Caki2 (cell line): ENCODE results near the gene BRAP. TPM values are rescaled to one million over a fixed set of nuclear protein-coding genes. Genes with fewer than 3 reads are reported as not detected.
"Not testable (repeated sequence)": the region's sequence is repeated elsewhere in the genome, so short reads cannot be mapped to it uniquely, and the experiment has no call there.

Experiments
- DNase-seq: peaks from one replicate; pipeline ENCODE4 v3.0.0-alpha.2; 2015; ENCODE audit warnings: low read depth
- in situ Hi-C: cut with HindIII; loops from 2 replicates; pipeline ENCODE4 v1.10.0; 2016; ENCODE audit warnings: low sequenced_read_pairs, low pct_unique_long_range_greater_than_20kb, mixed read lengths
- total RNA-seq: library from RNA; depleted of rRNA; stranded (reverse); fragments of >200 nt; shearing (Covaris generic); gene quantifications from 2 replicates; pipeline ENCODE4 v1.2.3, GENCODE V29; 2014; ENCODE audit warnings: low replicate concordance

The BRAP gene
- total RNA-seq, 1 experiment from 2014 or later = 7.1 TPM

- no peak for DNase-seq
- in situ Hi-C loops = loop anchor here (25.0 kb wide), 1 partner anchor 223 kb away; no protein-coding TSS in a partner anchor
Observed at GRCh38 chr12:111685322-111685810, 390 bp downstream of the BRAP start.

GRCh38 chr12:111684485-111685198, 1.1 kb downstream of the BRAP start:
- not testable (repeated sequence) for DNase-seq
- in situ Hi-C loops = loop anchor here (25.0 kb wide), 1 partner anchor 222 kb away; no protein-coding TSS in a partner anchor

DNA sequence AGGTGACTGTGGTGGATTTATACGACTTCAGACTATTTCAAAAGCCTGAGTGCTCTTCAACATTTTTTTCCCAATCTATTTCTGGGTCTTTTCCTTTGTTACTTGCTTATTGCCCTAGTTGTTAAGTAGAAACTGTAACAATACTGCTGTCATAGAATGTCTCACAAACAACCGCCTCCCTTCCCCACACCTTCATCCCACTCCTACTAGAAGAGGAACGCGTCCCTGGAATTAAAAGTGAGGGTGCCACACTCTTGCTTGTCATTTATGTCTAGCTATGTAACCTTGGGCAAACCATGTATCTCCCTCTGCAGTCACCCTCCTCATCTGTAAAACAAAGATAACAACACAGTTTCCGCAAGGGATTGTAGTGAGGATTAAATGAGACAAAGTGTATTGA, 8.6 kb downstream of the BRAP start:
- DNase-seq = no peak
- in situ Hi-C loops = loop anchor here (25.0 kb wide), 1 partner anchor 215 kb away; no protein-coding TSS in a partner anchor

DNA sequence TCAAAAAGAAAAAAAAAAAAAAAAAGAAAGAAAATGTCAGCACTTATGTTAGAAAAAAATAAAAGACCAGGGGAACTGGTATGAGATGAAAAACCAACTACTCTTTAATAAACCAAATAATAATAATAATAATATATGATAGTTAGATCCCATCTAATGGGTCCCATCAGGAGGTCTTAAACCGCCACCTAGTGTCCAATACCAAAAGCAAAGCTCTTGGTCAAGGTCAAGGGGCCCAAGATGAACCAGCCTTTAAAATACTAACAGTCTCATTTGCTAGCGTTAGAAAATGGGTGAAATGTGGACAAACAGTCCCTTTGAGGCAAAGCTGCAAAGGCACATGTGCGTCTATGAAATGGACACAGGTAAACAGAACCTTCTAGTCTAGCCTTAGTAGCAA, 12.3 kb downstream of the BRAP start:
- in situ Hi-C loops = no loop called here
- DNase-seq = no peak

DNA sequence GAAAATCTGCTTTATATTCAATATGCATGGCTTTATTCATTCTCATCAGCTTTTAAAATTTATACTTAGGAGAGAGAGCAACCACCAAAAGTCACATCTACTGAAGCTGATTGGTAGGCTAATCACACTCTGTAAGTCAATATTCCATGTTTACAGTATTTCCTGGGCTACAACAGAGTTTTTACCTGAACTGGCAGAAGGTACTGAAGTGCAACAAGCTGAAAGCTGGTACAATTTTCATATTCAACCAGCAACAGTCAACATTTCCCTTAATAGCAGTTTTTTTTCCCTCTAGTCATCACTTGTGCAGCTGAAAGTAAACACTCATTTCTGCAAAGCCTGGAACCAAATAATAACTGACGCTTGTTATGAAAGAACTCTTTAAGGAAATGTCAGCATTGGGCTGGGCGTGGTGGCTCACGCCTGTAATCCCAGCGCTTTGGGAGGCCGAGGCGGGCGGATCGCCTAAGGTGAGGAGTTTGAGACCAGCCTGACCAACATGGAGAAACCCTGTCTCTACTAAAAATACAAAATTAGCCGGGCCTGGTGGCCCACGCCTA, 12.9 kb downstream of the BRAP start:
- in situ Hi-C loops = no loop called here
- DNase-seq = no peak

DNA sequence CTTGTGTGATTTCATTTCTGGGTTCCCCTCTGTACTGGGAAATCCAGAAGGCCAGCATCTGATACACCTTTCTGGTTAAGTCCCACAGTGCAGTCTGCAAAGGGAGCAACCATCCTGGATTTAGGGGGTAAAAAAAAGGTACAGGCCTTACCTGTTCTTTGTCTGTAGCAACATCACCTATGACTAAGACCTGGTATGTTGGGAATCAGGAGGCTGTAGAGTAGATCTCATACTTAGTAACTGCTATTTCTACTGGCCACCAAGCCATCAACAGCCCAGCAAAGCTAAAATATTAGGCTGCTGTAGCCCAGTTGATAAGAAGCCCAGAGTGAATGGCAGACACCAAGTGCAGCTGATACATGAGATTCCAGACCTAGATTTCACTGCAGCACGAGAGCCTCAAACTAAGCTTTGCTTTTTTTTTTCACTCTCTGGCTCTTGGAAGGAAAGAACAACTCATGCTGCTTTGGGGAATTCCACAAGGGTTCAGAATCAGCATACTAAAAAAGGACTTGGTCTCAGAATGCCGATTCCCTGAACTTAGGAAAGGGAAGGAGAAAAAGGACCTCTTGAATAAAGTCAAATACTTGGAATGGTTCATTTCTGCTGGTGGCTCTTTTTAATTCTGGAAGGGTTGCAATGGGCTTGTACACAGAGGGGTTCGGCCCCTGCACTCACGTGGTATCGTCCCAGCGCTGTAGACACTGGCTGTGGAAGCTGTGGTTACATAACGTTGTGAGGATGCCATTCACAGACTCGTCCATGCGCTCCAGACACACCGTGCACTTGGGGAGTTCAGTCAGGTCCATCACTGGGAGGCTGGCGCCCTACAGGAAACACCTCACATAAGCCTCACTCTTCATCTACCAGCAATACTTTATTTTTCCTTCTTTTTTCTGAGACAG, 20.5 kb downstream of the BRAP start:
- in situ Hi-C loops = no loop called here

GRCh38 chr12:111664499-111664898, 21.3 kb downstream of the BRAP start:
- no peak for DNase-seq
- in situ Hi-C loops = no loop called here

More for the DNA sequence above, 20.5 kb downstream of the BRAP start:
- DNase-seq = no peak

GRCh38 chr12:111656016-111656415, 29.7 kb downstream of the BRAP start:
- DNase-seq = no peak
- in situ Hi-C loops = no loop called here

DNA sequence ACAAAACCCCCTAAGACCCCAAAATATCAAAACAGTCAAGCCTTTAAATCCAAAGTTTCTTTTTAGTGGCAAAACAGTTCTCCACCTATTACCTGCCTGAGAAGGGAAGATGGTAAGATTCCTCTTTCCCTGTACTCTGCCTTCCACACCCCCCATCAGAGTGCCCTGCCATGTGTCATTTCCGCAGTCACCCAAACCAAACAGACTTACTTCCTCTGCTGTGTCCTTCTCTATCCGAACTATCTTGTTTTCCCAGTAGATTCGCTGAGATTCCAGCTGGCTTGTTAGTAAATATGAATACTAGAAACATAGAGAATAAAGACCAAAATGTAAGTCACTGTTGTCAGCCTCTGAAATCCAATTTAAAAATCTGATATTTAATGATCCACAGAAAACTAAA, 30.4 kb downstream of the BRAP start:
- in situ Hi-C loops = no loop called here
- DNase-seq = no peak

DNA sequence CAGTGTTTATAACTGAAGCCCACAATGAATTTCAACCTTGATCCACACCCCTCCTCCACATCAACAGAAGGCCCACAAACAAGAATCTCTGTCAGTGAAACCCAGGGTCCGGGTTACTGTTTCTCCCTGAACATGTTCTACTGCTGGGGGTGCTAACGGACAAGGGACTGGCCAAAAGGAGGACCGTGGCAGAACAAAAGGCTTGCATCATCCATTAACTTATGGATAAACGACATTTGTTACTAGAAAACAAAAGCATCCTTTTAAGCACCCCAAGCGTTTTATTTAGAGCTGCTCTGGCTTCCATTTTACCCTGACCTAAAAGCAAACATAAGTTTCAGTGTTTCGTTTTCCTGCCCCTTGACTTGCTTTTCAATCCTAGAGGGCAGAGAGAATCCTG, 32.2 kb downstream of the BRAP start:
- in situ Hi-C loops = no loop called here
- DNase-seq = no peak

DNA sequence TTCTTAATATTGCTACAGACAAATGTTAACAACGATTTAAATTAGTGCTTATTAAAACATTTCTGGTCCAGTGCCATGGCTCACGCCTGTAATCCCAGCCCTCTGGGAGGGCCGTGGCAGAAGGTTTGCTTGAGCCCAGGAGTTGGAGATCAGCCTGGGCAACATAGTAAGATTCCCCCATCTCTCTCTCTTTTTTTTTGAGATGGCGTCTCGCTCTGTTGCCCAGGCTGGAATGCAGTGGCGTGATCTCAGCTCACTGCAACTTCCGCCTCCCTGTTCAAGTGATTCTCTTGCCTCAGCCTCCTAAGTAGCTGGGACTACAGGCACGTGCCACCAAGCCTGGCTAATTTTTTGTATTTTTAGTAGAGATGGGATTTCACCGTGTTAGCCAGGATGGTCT, 33.2 kb downstream of the BRAP start:
- in situ Hi-C loops = not testable (repeated sequence)
- peak; percentile 76 for DNase-seq

- in situ Hi-C loops = no loop called here
- no peak for DNase-seq
Observed at GRCh38 chr12:111650912-111651311, 34.8 kb downstream of the BRAP start.

- DNase-seq = peak; percentile 44
- in situ Hi-C loops = no loop called here
Observed at GRCh38 chr12:111645433-111645832, 40.3 kb downstream of the BRAP start.

GRCh38 chr12:111643427-111643826, 42.3 kb downstream of the BRAP start:
- no peak for DNase-seq
- in situ Hi-C loops = no loop called here

DNA sequence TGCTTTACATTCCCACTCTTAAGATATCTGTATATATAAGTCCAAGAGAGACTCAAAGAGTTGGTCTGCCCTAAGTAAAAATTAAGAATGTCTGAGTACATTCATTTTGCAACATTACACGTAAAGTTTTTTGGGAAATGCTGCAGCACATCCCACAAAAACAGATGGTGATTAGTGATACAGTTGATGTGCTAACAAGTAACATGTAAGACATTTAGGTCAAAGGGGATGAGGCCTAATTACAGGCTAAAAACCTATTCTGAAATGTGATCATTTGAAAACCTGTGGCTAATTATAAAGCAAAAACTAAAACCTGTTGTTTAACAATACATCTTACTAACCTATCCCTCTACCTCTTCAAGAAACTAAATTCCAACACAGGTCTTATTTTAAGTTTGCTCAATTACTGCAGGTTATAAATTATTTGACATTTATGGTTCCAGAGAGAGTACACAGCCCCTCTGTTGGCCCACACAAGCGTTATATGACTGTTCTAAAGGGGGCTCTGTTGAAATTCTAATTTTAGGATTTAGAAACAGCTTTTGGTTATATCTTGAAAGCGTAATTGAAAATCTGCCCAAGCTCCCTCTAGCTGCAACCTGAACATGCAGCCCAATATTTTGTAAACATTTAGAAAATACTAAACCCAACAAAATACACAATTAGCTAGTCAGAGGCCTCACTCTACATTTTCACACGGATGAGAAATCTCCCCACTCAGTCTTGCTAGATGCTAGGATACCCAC, 42.9 kb downstream of the BRAP start:
- in situ Hi-C loops = no loop called here

DNA sequence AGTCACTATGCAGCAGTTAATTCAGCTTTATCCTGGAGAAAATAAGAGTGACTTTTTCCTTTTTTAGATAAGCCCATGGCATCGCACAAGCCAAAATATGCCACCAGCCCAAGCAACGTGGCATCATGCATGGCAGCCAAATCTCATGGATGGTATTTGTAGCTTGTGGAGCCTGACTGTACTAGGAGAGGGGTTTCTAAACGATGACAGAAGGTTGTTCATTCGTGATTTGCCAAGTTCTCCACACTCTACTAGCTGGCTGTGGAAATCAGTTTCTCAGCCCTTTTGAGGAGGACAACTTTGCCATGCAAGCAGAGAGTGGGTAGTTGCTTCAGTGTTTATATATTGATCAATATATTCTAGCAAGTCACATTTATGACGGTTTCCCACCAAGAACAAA, 45.2 kb downstream of the BRAP start:
- in situ Hi-C loops = no loop called here

More for the DNA sequence above, 42.9 kb downstream of the BRAP start:
- no peak for DNase-seq

DNA sequence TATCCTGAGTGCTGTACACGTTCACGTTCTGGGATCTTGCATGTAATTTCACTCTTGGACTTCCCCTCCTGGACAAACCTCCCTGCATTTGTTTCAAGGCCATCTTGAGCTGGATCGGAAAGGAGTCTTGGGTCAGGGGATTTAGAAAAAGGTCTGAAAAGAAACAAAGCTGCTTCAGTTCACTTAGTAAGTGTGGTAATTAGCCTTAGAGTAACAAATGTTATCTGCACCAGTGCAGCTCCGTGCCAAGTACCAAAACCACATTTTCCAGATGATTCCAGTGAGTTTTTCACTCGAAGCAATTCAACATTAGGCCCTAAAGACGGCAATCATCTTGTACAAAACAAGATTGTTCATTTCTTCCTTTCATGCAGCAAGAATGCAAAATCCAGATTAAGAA, 47.2 kb downstream of the BRAP start:
- in situ Hi-C loops = no loop called here
- no peak for DNase-seq

More for the DNA sequence above, 45.2 kb downstream of the BRAP start:
- no peak for DNase-seq
